ENCODE measurements around the gene KRTAP25-1.

Gene KRTAP25-1

DNA sequence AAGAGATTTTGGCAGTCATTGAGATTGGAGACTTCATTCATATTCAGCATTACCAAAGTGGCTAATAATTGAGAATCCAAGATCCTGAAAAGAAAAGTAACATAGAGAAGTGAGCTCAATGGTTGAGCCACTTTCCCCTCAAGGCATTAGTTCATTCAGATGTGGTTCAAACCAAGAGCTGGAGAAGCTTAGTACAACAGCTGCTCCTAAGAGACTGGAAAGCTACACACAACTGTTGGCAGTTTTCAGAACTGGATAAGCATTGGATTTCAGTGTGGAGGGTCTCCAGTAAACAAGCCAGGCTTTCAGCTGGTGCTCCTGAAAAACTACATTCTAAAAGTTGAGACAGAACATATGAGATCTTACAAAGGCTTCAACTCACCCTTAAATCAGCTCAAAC, 44.3 kb downstream of the KRTAP25-1 start:
- DNase-seq: no peak

DNA sequence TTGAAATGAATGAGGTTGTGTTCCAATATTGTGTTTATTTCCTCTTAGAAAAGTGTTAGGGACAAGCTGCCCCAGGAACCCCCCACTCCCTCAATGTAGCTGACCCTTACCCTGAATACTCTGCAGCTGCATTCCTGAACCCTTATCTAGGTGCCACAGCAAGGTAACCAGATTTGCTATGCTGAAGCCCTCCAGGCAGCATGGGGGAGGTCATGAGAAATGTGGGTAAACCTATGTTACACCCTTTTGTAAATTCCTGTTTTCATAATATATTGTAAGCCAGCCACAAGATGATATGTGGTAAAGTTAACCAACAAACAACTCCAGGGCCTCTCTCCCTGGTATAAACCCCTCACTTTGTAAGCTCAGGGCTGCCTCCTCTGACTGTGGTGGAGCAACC, 45.6 kb downstream of the KRTAP25-1 start:
- no peak for DNase-seq

DNA sequence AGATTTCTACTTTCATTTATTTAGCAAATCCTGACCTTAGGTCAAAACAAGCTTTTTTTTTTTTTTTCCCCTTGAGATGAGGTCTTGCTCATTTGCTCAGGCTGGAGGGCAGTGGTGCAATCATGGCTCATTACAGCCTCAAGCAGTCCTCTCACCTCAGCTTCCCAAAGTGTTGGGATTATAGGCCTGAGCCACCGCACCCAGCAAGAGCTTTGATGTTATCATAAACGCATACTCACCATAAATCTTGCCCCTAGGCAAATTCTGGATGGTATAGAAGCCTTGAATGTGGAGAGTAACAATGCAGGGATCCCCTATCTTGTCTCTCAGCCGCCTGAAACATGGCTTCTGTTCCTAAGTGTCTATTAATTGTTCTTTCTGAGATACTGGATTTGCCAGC, 48.7 kb downstream of the KRTAP25-1 start:
- DNase-seq: no peak
